B cell (primary cell): ENCODE measurements around the gene RFX4. TPM values are rescaled to one million over a fixed set of nuclear protein-coding genes. Genes with fewer than 3 reads are reported as not detected.

Experiments used
- ATAC-seq: fragments of 200-7000 bp; cut with Tn5 transposase; one replicate; pipeline ENCODE4 v1.10.0; 2021; ENCODE audit warnings: low read depth, mild to moderate bottlenecking, moderate number of reproducible peaks, moderate library complexity
- CTCF ChIA-PET: fragments of 350-600 bp; sonication (Branson Sonifier 250); formaldehyde crosslinking; loops from one replicate; lab custom pipeline; 2021; ENCODE audit warnings: antibody characterized with exemption, inconsistent platforms; lab: Charles Lee
- POLR2A ChIA-PET: fragments of 350-600 bp; sonication (Branson Sonifier 250); formaldehyde crosslinking; loops from one replicate; lab custom pipeline; 2021; ENCODE audit warnings: antibody characterized with exemption; lab: Charles Lee
- DNase-seq: peaks from one replicate; pipeline ENCODE4 v3.0.0; 2013
- H2AFZ ChIP-seq: 2 replicates; pipeline ENCODE4 v1.6.1; 2012; ENCODE audit warnings: mild to moderate bottlenecking, low read depth, low read length; ENCODE audit not compliant: insufficient read depth, poor library complexity, severe bottlenecking
- H3K27ac ChIP-seq, 2 donors: 1 replicate in 1 of 2; 2 replicates in 1 of 2; pipeline ENCODE4 v1.5.1; 2012 to 2013; ENCODE audit warnings: low read length in 2 of 2, mild to moderate bottlenecking in 2 of 2, moderate library complexity in 1 of 2
- H3K27me3 ChIP-seq, 4 experiments: fragments of 200-600 bp in 1 of 4; sonication (generic) in 1 of 4; replicated peaks in 1 of 4; 1 replicate in 2 of 4; 2 replicates in 2 of 4; pipeline versions ENCODE4 v1.6.1 to v1.7.0; 2013 to 2016; ENCODE audit warnings: low read length in 3 of 4, mild to moderate bottlenecking in 2 of 4, mixed read lengths in 1 of 4, moderate library complexity in 1 of 4; ENCODE audit not compliant: insufficient read depth in 4 of 4, control insufficient read depth in 3 of 4; ENCODE audit errors: control extremely low read depth in 1 of 4
- H3K36me3 ChIP-seq, 2 experiments: replicated peaks in 1 of 2; 1 replicate in 1 of 2; 2 replicates in 1 of 2; pipeline versions ENCODE4 v1.6.1 to v1.7.1; 2013; ENCODE audit warnings: low read length in 1 of 2; ENCODE audit not compliant: insufficient read depth in 2 of 2, control insufficient read depth in 1 of 2; ENCODE audit errors: control extremely low read depth in 1 of 2, extremely low read depth in 1 of 2
- H3K4me1 ChIP-seq, 2 donors: fragments of 200-600 bp in 1 of 2; sonication (generic) in 1 of 2; 1 replicate in 1 of 2; 2 replicates in 1 of 2; pipeline versions ENCODE4 v1.5.1 to v1.6.1; 2013 to 2017; ENCODE audit warnings: low read length in 2 of 2; ENCODE audit not compliant: control insufficient read depth in 2 of 2, insufficient read depth in 2 of 2
- H3K4me2 ChIP-seq: replicated peaks from 2 replicates; pipeline ENCODE3; 2012; ENCODE audit warnings: mild to moderate bottlenecking, low read depth, low read length; ENCODE audit not compliant: poor library complexity, severe bottlenecking
- H3K4me3 ChIP-seq, 5 experiments: fragments of 200-600 bp in 1 of 5; sonication (generic) in 1 of 5; 1 replicate in 3 of 5; 2 replicates in 2 of 5; pipeline versions ENCODE4 v1.5.1 to v1.7.0; 2011 to 2016; ENCODE audit warnings: low read length in 4 of 5, mild to moderate bottlenecking in 4 of 5, low read depth in 2 of 5, control low read depth in 1 of 5, moderate library complexity in 1 of 5; ENCODE audit not compliant: insufficient read depth in 1 of 5; ENCODE audit errors: control extremely low read depth in 1 of 5, extremely low read depth in 1 of 5
- H3K79me2 ChIP-seq: fragments of 200-600 bp; sonication (generic); one replicate; pipeline ENCODE4 v1.6.0; 2016; ENCODE audit warnings: low read length; ENCODE audit not compliant: control insufficient read depth, insufficient read depth
- H3K9ac ChIP-seq: fragments of 200-600 bp; sonication (generic); 2 replicates; pipeline ENCODE4 v1.6.1; 2017; ENCODE audit warnings: mild to moderate bottlenecking, low read length, moderate library complexity
- H3K9me3 ChIP-seq, 3 donors: one replicate each; pipeline versions ENCODE4 v1.6.1 to v1.7.1; 2013; ENCODE audit warnings: low read length in 2 of 3; ENCODE audit not compliant: control insufficient read depth in 2 of 3, insufficient read depth in 1 of 3; ENCODE audit errors: control extremely low read depth in 1 of 3
- H4K20me1 ChIP-seq: 2 replicates; pipeline ENCODE4 v1.6.0; 2012; ENCODE audit warnings: mild to moderate bottlenecking, low read length; ENCODE audit not compliant: insufficient read depth, control insufficient read depth, poor library complexity, severe bottlenecking
- H3K27ac Mint-ChIP-seq: one replicate; pipeline ENCODE4 v1.8.0; 2021; ENCODE audit warnings: mixed read lengths
- H3K27me3 Mint-ChIP-seq: one replicate; pipeline ENCODE4 v1.8.0; 2021; ENCODE audit warnings: mixed read lengths
- H3K4me1 Mint-ChIP-seq: one replicate; pipeline ENCODE4 v1.8.0; 2021; ENCODE audit warnings: mixed read lengths
- H3K4me3 Mint-ChIP-seq: one replicate; pipeline ENCODE4 v1.8.0; 2021; ENCODE audit warnings: mixed read lengths
- H3K9me3 Mint-ChIP-seq: one replicate; pipeline ENCODE4 v1.8.0; 2022; ENCODE audit warnings: mixed read lengths; ENCODE audit not compliant: insufficient read depth
- EZH2 ChIP-seq: IDR thresholded peaks from 2 replicates; pipeline ENCODE4 v1.6.1; 2012; ENCODE audit warnings: borderline replicate concordance, low read depth, mild to moderate bottlenecking, moderate library complexity, low read length; ENCODE audit not compliant: insufficient read depth, poor library complexity, severe bottlenecking
- WGBS: methylation state at CpG from one replicate; pipeline ENCODE4 v1.1.5; 2013; ENCODE audit warnings: missing lambda C conversion rate; ENCODE audit not compliant: insufficient coverage; 5-methylcytosine and 5-hydroxymethylcytosine counted together
- intact Hi-C: fragments of 100-400 bp; cut with micrococcal nuclease; formaldehyde crosslinking; loops from one replicate; pipeline ENCODE4 v1.10.0; 2022
- polyA plus RNA-seq: library from polyadenylated mRNA; depleted of rRNA; stranded (reverse); fragments of >200 nt; gene quantifications from 2 replicates; pipeline ENCODE4 v1.2.3, GENCODE V29; 2012
- total RNA-seq, 2 donors: library from RNA; stranded (reverse); fragments of 120-200 nt in 1 of 2; gene quantifications; 1 replicate in 1 of 2; 2 replicates in 1 of 2; pipeline versions ENCODE4 v1.2.3 to v1.2.4, GENCODE V29; 2013 to 2022
- TF ChIP-seq, protein P1 (sequence below): fragments of 200-600 bp; IDR thresholded peaks from one replicate; pipeline ENCODE4 v1.8.0; 2022; ENCODE audit warnings: antibody characterized with exemption, mild to moderate bottlenecking

RFX4 gene
- total and polyA plus RNA-seq, 2 donors (not counting 1 experiment from before 2014, with no cell fraction given) = not detected

DNA sequence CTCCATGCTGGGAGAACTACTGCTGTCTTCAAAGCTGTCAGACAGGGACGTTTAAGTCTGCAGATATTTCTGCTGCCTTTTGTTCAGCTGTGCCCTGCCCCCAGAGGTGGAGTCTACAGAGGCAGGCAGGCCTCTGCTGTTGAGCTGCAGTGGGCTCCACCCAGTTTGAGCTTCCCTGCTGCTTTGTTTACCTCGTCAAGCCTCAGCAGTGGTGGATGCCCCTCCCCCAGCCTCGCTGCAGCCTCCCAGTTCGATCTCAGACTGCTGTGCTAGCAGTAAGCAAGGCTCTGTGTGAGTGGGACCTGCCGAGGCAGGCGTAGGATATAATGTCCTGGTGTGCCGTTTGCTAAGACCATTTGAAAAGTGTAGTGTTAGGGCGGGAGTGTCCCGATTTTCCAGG lies 31.4 kb upstream of the RFX4 start:
- Histone ChIP-seq H3K27ac (no peak overlapping the region), H3K9ac (no peak overlapping the region), H4K20me1 (no peaks in the 10 kb centered on the region), H3K4me2 (no peak overlapping the region), H3K27me3 (peaks cover 0 to 3% (median 0%) of the 10 kb centered on the region in 4 experiments), H3K4me1 (no peaks in the 10 kb centered on the region), H3K79me2 (no peaks in the 10 kb centered on the region), H3K4me3 (no peak overlapping the region), H2AFZ (no peak overlapping the region), H3K9me3 (peaks cover 0 to 22% (median 8%) of the 10 kb centered on the region in 3 donors), H3K36me3 (no peaks in the 10 kb centered on the region)
- ATAC-seq = no peak
- Mint-ChIP-seq H3K27ac (no peak overlapping the region), H3K4me3 (no peak overlapping the region), H3K4me1 (no peaks in the 10 kb centered on the region), H3K9me3 (peaks cover 11% of the 10 kb centered on the region), H3K27me3 (peaks cover 27% of the 10 kb centered on the region)
- WGBS = 93% methylated on average over 9 of the region's 9 CpGs
- no peak for DNase-seq
- CTCF ChIA-PET = no interaction called here
- POLR2A ChIA-PET = no interaction called here
- TF ChIP-seq, protein P1, sequence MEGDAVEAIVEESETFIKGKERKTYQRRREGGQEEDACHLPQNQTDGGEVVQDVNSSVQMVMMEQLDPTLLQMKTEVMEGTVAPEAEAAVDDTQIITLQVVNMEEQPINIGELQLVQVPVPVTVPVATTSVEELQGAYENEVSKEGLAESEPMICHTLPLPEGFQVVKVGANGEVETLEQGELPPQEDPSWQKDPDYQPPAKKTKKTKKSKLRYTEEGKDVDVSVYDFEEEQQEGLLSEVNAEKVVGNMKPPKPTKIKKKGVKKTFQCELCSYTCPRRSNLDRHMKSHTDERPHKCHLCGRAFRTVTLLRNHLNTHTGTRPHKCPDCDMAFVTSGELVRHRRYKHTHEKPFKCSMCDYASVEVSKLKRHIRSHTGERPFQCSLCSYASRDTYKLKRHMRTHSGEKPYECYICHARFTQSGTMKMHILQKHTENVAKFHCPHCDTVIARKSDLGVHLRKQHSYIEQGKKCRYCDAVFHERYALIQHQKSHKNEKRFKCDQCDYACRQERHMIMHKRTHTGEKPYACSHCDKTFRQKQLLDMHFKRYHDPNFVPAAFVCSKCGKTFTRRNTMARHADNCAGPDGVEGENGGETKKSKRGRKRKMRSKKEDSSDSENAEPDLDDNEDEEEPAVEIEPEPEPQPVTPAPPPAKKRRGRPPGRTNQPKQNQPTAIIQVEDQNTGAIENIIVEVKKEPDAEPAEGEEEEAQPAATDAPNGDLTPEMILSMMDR = no peak
- TF ChIP-seq EZH2 = no peak
- intact Hi-C loops = no loop called here

DNA sequence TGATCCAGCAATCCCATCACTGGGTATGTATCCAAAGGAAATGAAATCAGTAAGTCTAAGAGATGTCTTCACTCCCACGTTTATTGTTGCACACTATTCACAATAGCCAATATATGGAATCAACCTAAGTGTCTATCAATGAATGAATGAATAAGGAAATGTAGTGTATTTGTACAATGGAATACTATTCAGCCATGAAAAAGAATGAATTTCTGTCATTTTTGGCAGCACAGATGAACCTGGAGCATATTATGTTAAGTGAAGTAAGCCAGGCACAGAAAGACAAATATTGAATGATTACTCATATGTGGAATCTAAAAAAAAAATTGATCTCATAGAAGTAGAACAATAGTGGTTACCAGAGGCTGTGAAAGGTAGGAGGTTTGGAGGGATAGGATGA lies 30.6 kb upstream of the RFX4 start:
- CTCF ChIA-PET = no interaction called here
- no peak overlapping the region for H3K4me3 Mint-ChIP-seq
- no peak for TF ChIP-seq EZH2
- TF ChIP-seq, protein P1 = no peak
- H2AFZ ChIP-seq = no peak overlapping the region
- no peaks in the 10 kb centered on the region for H3K4me1 ChIP-seq
- no peak overlapping the region for H3K4me3 ChIP-seq
- H3K4me1 Mint-ChIP-seq = no peaks in the 10 kb centered on the region
- H3K27ac Mint-ChIP-seq = no peak overlapping the region
- H3K79me2 ChIP-seq = no peaks in the 10 kb centered on the region
- H3K27me3 ChIP-seq = peaks cover 0 to 3% (median 0%) of the 10 kb centered on the region in 4 experiments
- intact Hi-C loops = no loop called here
- peaks cover 14% of the 10 kb centered on the region for H3K9me3 Mint-ChIP-seq
- no peak for DNase-seq
- peaks cover 0 to 22% (median 8%) of the 10 kb centered on the region in 3 donors for H3K9me3 ChIP-seq
- no peak overlapping the region for H3K27ac ChIP-seq
- H3K4me2 ChIP-seq = no peak overlapping the region
- no CpG with 5 or more reads among the region's 1 CpG for WGBS
- no peaks in the 10 kb centered on the region for H4K20me1 ChIP-seq
- H3K27me3 Mint-ChIP-seq = peaks cover 32% of the 10 kb centered on the region
- no peak overlapping the region for H3K9ac ChIP-seq
- no peaks in the 10 kb centered on the region for H3K36me3 ChIP-seq
- ATAC-seq = no peak
- POLR2A ChIA-PET = no interaction called here
